Neural cell (in vitro differentiated cells): ENCODE data around the gene CLDN2.

Experiments
- CTCF ChIP-seq: fragments of 450-650 bp; IDR thresholded peaks from 2 replicates; pipeline ENCODE4 v1.5.1; 2014; ENCODE audit warnings: antibody characterized with exemption, mild to moderate bottlenecking, moderate library complexity; ENCODE audit not compliant: poor library complexity, severe bottlenecking
- EP300 ChIP-seq: fragments of 450-650 bp; conservative IDR thresholded peaks from 2 replicates; pipeline ENCODE4 v1.6.1; 2014; ENCODE audit warnings: antibody characterized with exemption, mild to moderate bottlenecking, moderate library complexity; ENCODE audit not compliant: poor library complexity, severe bottlenecking
- EZH2 ChIP-seq: fragments of 200-600, 300-800 bp; shearing (Covaris generic), sonication (generic); IDR thresholded peaks from 2 replicates; pipeline ENCODE4 v1.6.1; 2014; ENCODE audit warnings: antibody characterized with exemption, low read length, borderline replicate concordance, mild to moderate bottlenecking; ENCODE audit not compliant: insufficient read depth, poor library complexity, severe bottlenecking
- POLR2AphosphoS5 ChIP-seq: IDR thresholded peaks from 2 replicates; pipeline ENCODE4 v1.6.1; 2012
- SMC3 ChIP-seq: fragments of 450-650 bp; conservative IDR thresholded peaks from 2 replicates; pipeline ENCODE4 v1.6.1; 2014; ENCODE audit warnings: antibody characterized with exemption, mild to moderate bottlenecking, moderate library complexity; ENCODE audit not compliant: poor library complexity

- TF ChIP-seq CTCF (no peak), POLR2AphosphoS5 (no peak), EZH2 (no peak), EP300 (no peak), SMC3 (no peak)
Observed at GRCh38 chrX:106928227-106928626, 8.0 kb downstream of the CLDN2 start.
